Measurements from ENCODE around the gene G6PC3. TPM values are rescaled to one million over a fixed set of nuclear protein-coding genes. Genes with fewer than 3 reads are reported as not detected.

Gene G6PC3
- total RNA-seq, 6 experiments from 2014 or later, result 5.9 to 24.2 (median 9.9) TPM

- Histone ChIP-seq H3K9me3 (no peaks in the 10 kb centered on the region), H3K4me3 (peak overlapping the region; percentile 79 to 89 (median 82)), H3K27ac (peak overlapping the region; percentile 91 to 93 (median 92)), H3K4me1 (peaks cover 0 to 7% (median 0%) of the 10 kb centered on the region in 4 donors), H3K36me3 (no peaks in the 10 kb centered on the region), H3K27me3 (no peaks in the 10 kb centered on the region)
- intact Hi-C loops (cut with DNase I), result no loop called here
- DNase-seq (no peak), ATAC-seq (no peak)
- 8% methylated on average over 8 of the region's 32 CpGs for WGBS (ENCODE audit: insufficient coverage, low coverage, low lambda C conversion rate, missing lambda C conversion rate)
- TF ChIP-seq CTCF (IDR thresholded peaks at IDR 0.05), result no peak
- TF ChIP-seq POLR2A (IDR thresholded peaks at IDR 0.05), result no peak
Measured at GRCh38 chr17:44122816-44123355, 52.4 kb downstream of the G6PC3 start.

- H3K4me3 ChIP-seq, result peak within 1 kb of the TSS; percentile 79 to 89 (median 82)
- intact Hi-C loops (cut with DNase I), result no loop called here
- peaks cover 0 to 7% (median 0%) of the 10 kb centered on the region in 4 donors for H3K4me1 ChIP-seq
- H3K27ac ChIP-seq, result peak within 1 kb of the TSS; percentile 91 to 93 (median 92)
- WGBS (ENCODE audit: insufficient coverage, low coverage, low lambda C conversion rate, missing lambda C conversion rate), result no CpG with 5 or more reads among the region's 78 CpGs
- no peaks in the 10 kb centered on the region for H3K27me3 ChIP-seq
- ATAC-seq (peak; percentile 98), DNase-seq (peak; percentile 96 to 98 (median 97))
- no peaks in the 10 kb centered on the region for H3K9me3 ChIP-seq
- peak; percentile 32 for TF ChIP-seq POLR2A (IDR thresholded peaks at IDR 0.05)
- peak; percentile 55 to 69 (median 64) for TF ChIP-seq CTCF (IDR thresholded peaks at IDR 0.05)
- H3K36me3 ChIP-seq, result no peaks in the 10 kb centered on the region
Measured at GRCh38 chr17:44123356-44124117, 53.0 kb downstream of the G6PC3 start, which contains the start of gene HDAC5. Gene HDAC5 (minus strand): TSS chr17:44123641. CDS start chr17:44117515, 6,126 bp downstream.

GRCh38 chr17:44124118-44124438, 53.5 kb downstream of the G6PC3 start:
- intact Hi-C loops (cut with DNase I), result no loop called here
- no peaks in the 10 kb centered on the region for H3K36me3 ChIP-seq
- no peak for DNase-seq
- H3K4me1 ChIP-seq, result peaks cover 0 to 7% (median 0%) of the 10 kb centered on the region in 4 donors
- peak overlapping the region; percentile 91 to 93 (median 92) for H3K27ac ChIP-seq
- H3K4me3 ChIP-seq, result peak overlapping the region; percentile 79 to 89 (median 82)
- no peaks in the 10 kb centered on the region for H3K27me3 ChIP-seq
- H3K9me3 ChIP-seq, result no peaks in the 10 kb centered on the region
- WGBS (ENCODE audit: insufficient coverage, low coverage, low lambda C conversion rate, missing lambda C conversion rate), result 0% methylated on average over 6 of the region's 8 CpGs
- peak in 1 of 4 donors; percentile 18 for ATAC-seq
- TF ChIP-seq CTCF (IDR thresholded peaks at IDR 0.05) (no peak), POLR2A (IDR thresholded peaks at IDR 0.05) (peak; percentile 13)

Small RNAs within 50 kb of the gene (small RNA-seq; reads per million reads assigned to genes)
- 0 reads per million in 2 experiments for gene RF00012

Other genes with a start within 250 kb of the G6PC3 start
- 1 to 10 TPM; 1.3 to 2.5 (median 1.8) TPM for gene MPP3, start 237.6 kb upstream of the G6PC3 start, total RNA-seq
- gene CD300LG, start 223.6 kb upstream of the G6PC3 start, total RNA-seq, result under 1 TPM in 5 of 6 experiments, not detected in 1; 0.12 to 0.73 (median 0.55) TPM
- 1 to 10 TPM in 1 of 6 experiments, under 1 TPM in 2, not detected in 3; 0.13 to 1.2 (median 0.18) TPM for gene MPP2, start 163.2 kb upstream of the G6PC3 start, total RNA-seq
- gene PPY, start 128.3 kb upstream of the G6PC3 start, total RNA-seq, result not detected
- gene PYY, start 116.8 kb upstream of the G6PC3 start, total RNA-seq, result not detected
- gene NAGS, start 66.1 kb upstream of the G6PC3 start, total RNA-seq, result 10 to 100 TPM; 12.1 to 56.2 (median 45.6) TPM
- 10 to 100 TPM in 4 of 6 experiments, 1 to 10 TPM in 2; 6.7 to 23.6 (median 10.9) TPM for gene TMEM101, start 55.8 kb upstream of the G6PC3 start, total RNA-seq
- 10 to 100 TPM; 24.2 to 30.6 (median 29.4) TPM for gene LSM12, start 4.1 kb upstream of the G6PC3 start, total RNA-seq
- 10 to 100 TPM; 12.0 to 26.4 (median 15.5) TPM for gene HDAC5, start 52.9 kb downstream of the G6PC3 start, total RNA-seq
- gene HROB, start 71.2 kb downstream of the G6PC3 start, total RNA-seq, result 1 to 10 TPM in 1 of 6 experiments, under 1 TPM in 5; 0.20 to 1.1 (median 0.40) TPM
- gene ASB16, start 100.0 kb downstream of the G6PC3 start, total RNA-seq, result 1 to 10 TPM in 1 of 6 experiments, not detected in 5; 1.5 TPM
- 10 to 100 TPM; 13.8 to 18.0 (median 15.7) TPM for gene TMUB2, start 116.2 kb downstream of the G6PC3 start, total RNA-seq
- 10 to 100 TPM; 20.3 to 26.8 (median 22.1) TPM for gene ATXN7L3, start 129.1 kb downstream of the G6PC3 start, total RNA-seq
- gene UBTF, start 148.9 kb downstream of the G6PC3 start, total RNA-seq, result 10 to 100 TPM; 22.3 to 35.9 (median 32.0) TPM
- gene SLC4A1, start 197.4 kb downstream of the G6PC3 start, total RNA-seq, result 10 to 100 TPM in 1 of 6 experiments, 1 to 10 TPM in 2, under 1 TPM in 3; 0.06 to 31.8 (median 1.2) TPM
- gene RUNDC3A, start 237.9 kb downstream of the G6PC3 start, total RNA-seq, result under 1 TPM in 2 of 6 experiments, not detected in 4; 0.12 to 0.75 TPM